Measurements from ENCODE around the gene WNT5A. TPM values are rescaled to one million over a fixed set of nuclear protein-coding genes. Genes with fewer than 3 reads are reported as not detected.

WNT5A gene
- total and polyA plus RNA-seq, 2 of the 4 experiments (the other 2 are of a cell fraction) = 224 to 231 TPM

DNA sequence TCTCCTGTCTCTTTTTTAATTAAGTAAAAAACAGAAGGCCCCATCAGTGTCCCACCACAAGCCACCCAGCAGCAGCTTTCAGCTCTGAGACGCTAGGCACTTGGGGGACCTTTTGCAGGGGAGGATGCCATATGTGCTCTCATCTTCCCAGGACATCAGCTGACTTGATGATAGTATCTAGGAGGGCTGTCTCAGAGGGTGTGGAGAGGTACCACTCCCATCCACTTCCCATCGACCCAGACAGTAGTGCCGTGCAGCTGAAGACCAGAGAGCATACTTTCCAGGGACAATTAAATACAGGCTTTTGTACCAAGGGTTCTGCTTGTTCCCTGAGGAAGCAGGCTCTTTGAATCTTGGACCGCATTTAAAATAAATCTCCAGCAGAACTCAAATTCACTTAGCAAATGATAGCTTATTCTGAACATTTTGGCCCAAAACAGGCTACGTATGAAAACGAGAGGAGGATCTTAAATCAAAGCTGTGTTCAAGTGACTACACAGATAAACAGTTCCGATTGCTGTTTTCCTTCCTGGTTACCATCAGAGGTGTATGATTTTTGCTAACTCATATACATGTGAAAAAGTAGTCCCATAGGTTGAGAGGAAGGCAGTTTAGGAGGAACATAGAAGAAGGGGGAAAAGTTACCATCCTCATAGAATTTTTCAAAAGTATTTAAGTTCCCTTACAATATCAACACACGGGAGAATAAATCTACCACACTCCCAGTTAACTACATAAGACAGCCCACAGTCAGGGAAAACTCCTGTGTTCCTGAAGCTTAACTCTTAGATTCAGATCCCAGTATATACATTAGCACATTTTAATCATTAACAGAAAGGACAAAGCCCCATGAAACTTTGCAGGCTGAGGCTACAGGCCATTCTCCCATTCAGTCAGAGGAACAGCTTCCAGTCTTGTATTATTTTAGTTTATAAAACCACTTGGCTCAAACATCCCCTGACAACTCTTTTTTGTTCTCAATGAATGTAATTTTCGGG lies 9.5 kb downstream of the WNT5A start:
- Histone ChIP-seq H2BK15ac (ENCODE audit: low read depth, low read length) (peak overlapping the region; percentile 16; the same call in 1 of the 3 replicates), H3K18ac (ENCODE audit: low read depth, low read length) (peak overlapping the region; percentile 76), H3K27ac (ENCODE audit: insufficient read depth, low read length) (peak overlapping the region; percentile 78), H4K91ac (ENCODE audit: insufficient read depth, low read depth, low read length) (peak overlapping the region; percentile 75), H3K4me2 (ENCODE audit: low read depth, low read length) (peak overlapping the region; percentile 94), H3K9ac (ENCODE audit: low read depth, low read length) (peak overlapping the region; percentile 81), H4K8ac (ENCODE audit: low read depth in 2 of 2, low read length in 2 of 2) (peak overlapping the region; percentile 54 to 65), H3K4me1 (ENCODE audit: control insufficient read depth, insufficient read depth, low read length) (peaks cover 22% of the 10 kb centered on the region), H2BK5ac (ENCODE audit: low read depth, low read length, poor library complexity, severe bottlenecking) (peak overlapping the region; percentile 97), H3K14ac (replicated peaks; ENCODE audit: low read depth, low read length) (peak overlapping the region; percentile 56), H3K4ac (ENCODE audit: low read depth, low read length) (peak overlapping the region; percentile 72), H3K79me1 (ENCODE audit: low read depth in 1 of 2, low read length in 2 of 2) (peaks cover 4 to 48% of the 10 kb centered on the region in 2 experiments; a peak in 2 of 4 replicates), H2BK120ac (ENCODE audit: low read depth, low read length) (peak overlapping the region; percentile 44), H3K56ac (ENCODE audit: extremely low read depth, insufficient read depth, low read length) (peak overlapping the region; percentile 67), H3K27me3 (ENCODE audit: control insufficient read depth, insufficient read depth, low read length) (no peaks in the 10 kb centered on the region), H3K9me3 (ENCODE audit: control insufficient read depth, insufficient read depth, low read length) (no peaks in the 10 kb centered on the region), H3K23ac (ENCODE audit: low read depth, low read length) (peak overlapping the region; percentile 77), H4K5ac (ENCODE audit: low read depth, low read length) (peak overlapping the region; percentile 68), H2BK20ac (ENCODE audit: low read depth, low read length) (peak overlapping the region; percentile 5; the same call in 1 of the 2 replicates), H4K20me1 (ENCODE audit: insufficient read depth, low read length) (peaks cover 32% of the 10 kb centered on the region), H2AK5ac (ENCODE audit: low read depth, low read length) (peak overlapping the region; percentile 76), H2AK9ac (replicated peaks; ENCODE audit: low read depth, low read length, poor library complexity) (no peak overlapping the region), H2AFZ (replicated peaks; ENCODE audit: low read length, poor library complexity) (no peak overlapping the region), H3K36me3 (ENCODE audit: control insufficient read depth, insufficient read depth, low read length) (peaks cover 56% of the 10 kb centered on the region), H3K9me1 (ENCODE audit: insufficient read depth, low read length) (peaks cover 11% of the 10 kb centered on the region), H3K4me3 (ENCODE audit: insufficient read depth, low read depth, low read length) (peak overlapping the region; percentile 89)
- TF ChIP-seq NFE2L2 (IDR thresholded peaks at IDR 0.05; ENCODE audit: low read depth, low read length) (no peak), RAD21 (IDR thresholded peaks at IDR 0.05; ENCODE audit: low read length) (no peak), MAFK (IDR thresholded peaks at IDR 0.05; ENCODE audit: low read depth, low read length) (no peak), BHLHE40 (IDR thresholded peaks at IDR 0.05; ENCODE audit: low read depth, low read length) (no peak), CHD1 (IDR thresholded peaks at IDR 0.05; ENCODE audit: low read depth, low read length) (no peak), POLR2A (IDR thresholded peaks at IDR 0.05; ENCODE audit: low read depth, low read length) (no peak; the same call in 1 of the 2 replicates), MAZ (IDR thresholded peaks at IDR 0.05; ENCODE audit: borderline replicate concordance, low read depth, low read length) (no peak), SMC3 (IDR thresholded peaks at IDR 0.05; ENCODE audit: low read depth, low read length) (no peak), RFX5 (IDR thresholded peaks at IDR 0.05; ENCODE audit: low read depth, low read length) (no peak), MXI1 (IDR thresholded peaks at IDR 0.05; ENCODE audit: borderline replicate concordance, low read depth, low read length) (no peak), CEBPB (IDR thresholded peaks at IDR 0.05; ENCODE audit: low read depth, low read length) (no peak), RCOR1 (IDR thresholded peaks at IDR 0.05; ENCODE audit: insufficient replicate concordance, low read length) (no peak), FOS (IDR thresholded peaks at IDR 0.05; ENCODE audit: low read depth, low read length) (no peak)
- TF ChIP-seq, protein P1, sequence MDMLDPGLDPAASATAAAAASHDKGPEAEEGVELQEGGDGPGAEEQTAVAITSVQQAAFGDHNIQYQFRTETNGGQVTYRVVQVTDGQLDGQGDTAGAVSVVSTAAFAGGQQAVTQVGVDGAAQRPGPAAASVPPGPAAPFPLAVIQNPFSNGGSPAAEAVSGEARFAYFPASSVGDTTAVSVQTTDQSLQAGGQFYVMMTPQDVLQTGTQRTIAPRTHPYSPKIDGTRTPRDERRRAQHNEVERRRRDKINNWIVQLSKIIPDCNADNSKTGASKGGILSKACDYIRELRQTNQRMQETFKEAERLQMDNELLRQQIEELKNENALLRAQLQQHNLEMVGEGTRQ (IDR thresholded peaks at IDR 0.05; ENCODE audit: low read depth, low read length) = no peak
- TF ChIP-seq, protein P2, sequence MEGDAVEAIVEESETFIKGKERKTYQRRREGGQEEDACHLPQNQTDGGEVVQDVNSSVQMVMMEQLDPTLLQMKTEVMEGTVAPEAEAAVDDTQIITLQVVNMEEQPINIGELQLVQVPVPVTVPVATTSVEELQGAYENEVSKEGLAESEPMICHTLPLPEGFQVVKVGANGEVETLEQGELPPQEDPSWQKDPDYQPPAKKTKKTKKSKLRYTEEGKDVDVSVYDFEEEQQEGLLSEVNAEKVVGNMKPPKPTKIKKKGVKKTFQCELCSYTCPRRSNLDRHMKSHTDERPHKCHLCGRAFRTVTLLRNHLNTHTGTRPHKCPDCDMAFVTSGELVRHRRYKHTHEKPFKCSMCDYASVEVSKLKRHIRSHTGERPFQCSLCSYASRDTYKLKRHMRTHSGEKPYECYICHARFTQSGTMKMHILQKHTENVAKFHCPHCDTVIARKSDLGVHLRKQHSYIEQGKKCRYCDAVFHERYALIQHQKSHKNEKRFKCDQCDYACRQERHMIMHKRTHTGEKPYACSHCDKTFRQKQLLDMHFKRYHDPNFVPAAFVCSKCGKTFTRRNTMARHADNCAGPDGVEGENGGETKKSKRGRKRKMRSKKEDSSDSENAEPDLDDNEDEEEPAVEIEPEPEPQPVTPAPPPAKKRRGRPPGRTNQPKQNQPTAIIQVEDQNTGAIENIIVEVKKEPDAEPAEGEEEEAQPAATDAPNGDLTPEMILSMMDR (conservative IDR thresholded peaks at IDR 0.05; ENCODE audit: low read depth, low read length) = no peak
- DNase-seq = no peak
- intact Hi-C loops (cut with micrococcal nuclease) (no loop called here), dilution Hi-C loops (cut with HindIII; ENCODE audit: low sequenced_read_pairs, unreplicated experiment) (no loop called here), in situ Hi-C loops (cut with MboI; ENCODE audit: low sequenced_read_pairs) (no loop called here)
- ATAC-seq (ENCODE audit: low read depth) = no peak
- BruUV-seq (replicated peaks) = no TSS peak
- WGBS, 2 experiments (ENCODE audit: extremely low coverage in 2 of 2, insufficient read length in 1 of 2) = no CpG with 5 or more reads among the region's 9 CpGs
- ChIA-PET CTCF (no interaction called here), POLR2A (ENCODE audit: unreplicated experiment) (interaction anchor here (0.6 to 1.0 kb wide), 3 partner anchors 9 to 562 kb away, joined by 4 to 5 read pairs (median 4); no protein-coding TSS in a partner anchor)

All from IMR-90 (cell line).